ENCODE results near the gene SIGLEC12. TPM values are rescaled to one million over a fixed set of nuclear protein-coding genes. Genes with fewer than 3 reads are reported as not detected.

The SIGLEC12 gene
- total and polyA plus RNA-seq, 9 of the 15 experiments (the other 6 are each of a cell fraction or from before 2014, with no cell fraction given) = 0.08 to 1.3 (median 0.54) TPM

GRCh38 chr19:51547397-51548212 is 46.0 kb upstream of the SIGLEC12 start (continued):
- TF ChIP-seq ZNF655 (CRISPR knock-in tag; IDR thresholded peaks at IDR 0.05) = no peak
- TF ChIP-seq TGIF2 (CRISPR knock-in tag; IDR thresholded peaks at IDR 0.05) = no peak
- TF ChIP-seq MCM2 (IDR thresholded peaks at IDR 0.05; ENCODE audit: low read depth) = no peak
- peak; percentile 5; the same call in 1 of the 2 replicates for TF ChIP-seq MAFF (IDR thresholded peaks at IDR 0.05; ENCODE audit: low read length)
- TF ChIP-seq ZNF143 (CRISPR knock-in tag; IDR thresholded peaks at IDR 0.05) = 0 out of 2 replicates have a peak, but pooled peaks have one; percentile 41
- TF ChIP-seq ZNF3 (CRISPR knock-in tag; IDR thresholded peaks at IDR 0.05) = no peak
- TF ChIP-seq OTX1 (CRISPR knock-in tag; IDR thresholded peaks at IDR 0.05) = no peak
- TF ChIP-seq FOXK2 (conservative IDR thresholded peaks at IDR 0.05 in 1 of 2, IDR thresholded peaks at IDR 0.05 in 1 of 2; ENCODE audit: low read depth in 2 of 2) = peak; percentile 83 to 87; a peak in 3 of 4 replicates
- peak in 1 of 2 experiments; percentile 83; a peak in 2 of 4 replicates for TF ChIP-seq ZNF318 (IDR thresholded peaks at IDR 0.05; ENCODE audit: borderline replicate concordance in 1 of 2, low read depth in 1 of 2)
- TF ChIP-seq CTBP1 (IDR thresholded peaks at IDR 0.05; ENCODE audit: borderline replicate concordance) = peak; percentile 69; the same call in 1 of the 2 replicates
- TF ChIP-seq NR0B1 (IDR thresholded peaks at IDR 0.05; ENCODE audit: partially characterized antibody) = no peak
- TF ChIP-seq HMGN3 (IDR thresholded peaks at IDR 0.05; ENCODE audit: borderline replicate concordance, extremely low read depth, insufficient read length, low read depth, low read length) = no peak
- TF ChIP-seq TFAM (CRISPR knock-in tag; conservative IDR thresholded peaks at IDR 0.05) = no peak
- peak; percentile 78 for TF ChIP-seq ERF (CRISPR knock-in tag; IDR thresholded peaks at IDR 0.05)
- no peak for TF ChIP-seq TCF7L2 (IDR thresholded peaks at IDR 0.05; ENCODE audit: low read depth, low read length)
- no peak for TF ChIP-seq ZNF184 (CRISPR knock-in tag; IDR thresholded peaks at IDR 0.05)
- no peak for TF ChIP-seq STAT5B (CRISPR knock-in tag; IDR thresholded peaks at IDR 0.05)

Data from K562 (cell line).